ENCODE results near the gene C16orf96.

DNA sequence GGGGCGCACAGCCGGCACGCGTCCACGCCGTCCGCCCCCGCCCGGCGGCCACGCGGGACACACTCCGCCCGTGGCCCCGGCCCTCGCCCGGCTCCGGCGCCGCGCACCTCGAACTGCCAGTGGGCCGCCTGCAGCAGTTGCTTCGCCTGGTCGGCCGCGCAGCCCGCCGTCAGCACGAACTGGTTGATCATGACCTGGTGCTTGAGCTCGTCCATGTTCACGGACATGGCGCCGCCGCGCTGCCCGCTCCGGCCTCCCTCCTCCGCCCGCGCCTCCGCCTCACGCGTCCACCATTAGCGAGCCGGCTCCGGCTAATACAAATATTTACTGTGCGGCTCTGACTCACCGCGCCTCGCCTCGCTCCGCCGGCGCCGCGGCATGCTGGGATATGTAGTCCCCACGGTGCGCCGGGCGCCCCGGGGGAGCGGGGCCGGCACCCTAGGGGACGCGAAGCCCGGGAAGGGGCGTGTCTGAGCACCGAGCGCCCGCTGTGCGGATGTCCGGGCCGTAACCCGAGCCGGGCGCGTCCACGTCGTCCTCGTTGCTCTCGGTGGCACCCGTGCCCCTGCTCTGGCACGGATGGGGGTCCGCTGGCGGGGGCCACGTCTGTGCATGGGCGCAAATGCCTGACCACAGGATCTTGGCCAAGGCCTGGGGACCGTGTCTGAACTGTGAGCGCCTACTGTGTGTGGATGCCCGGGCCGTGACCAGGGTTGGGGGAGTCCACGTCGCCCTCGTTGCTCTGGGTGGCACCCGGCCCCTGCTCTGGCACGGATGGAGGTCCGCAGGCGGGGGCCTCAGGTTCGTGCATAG, 58.6 kb downstream of the C16orf96 start, which contains the start of gene UBALD1:
- TF ChIP-seq, protein P1, sequence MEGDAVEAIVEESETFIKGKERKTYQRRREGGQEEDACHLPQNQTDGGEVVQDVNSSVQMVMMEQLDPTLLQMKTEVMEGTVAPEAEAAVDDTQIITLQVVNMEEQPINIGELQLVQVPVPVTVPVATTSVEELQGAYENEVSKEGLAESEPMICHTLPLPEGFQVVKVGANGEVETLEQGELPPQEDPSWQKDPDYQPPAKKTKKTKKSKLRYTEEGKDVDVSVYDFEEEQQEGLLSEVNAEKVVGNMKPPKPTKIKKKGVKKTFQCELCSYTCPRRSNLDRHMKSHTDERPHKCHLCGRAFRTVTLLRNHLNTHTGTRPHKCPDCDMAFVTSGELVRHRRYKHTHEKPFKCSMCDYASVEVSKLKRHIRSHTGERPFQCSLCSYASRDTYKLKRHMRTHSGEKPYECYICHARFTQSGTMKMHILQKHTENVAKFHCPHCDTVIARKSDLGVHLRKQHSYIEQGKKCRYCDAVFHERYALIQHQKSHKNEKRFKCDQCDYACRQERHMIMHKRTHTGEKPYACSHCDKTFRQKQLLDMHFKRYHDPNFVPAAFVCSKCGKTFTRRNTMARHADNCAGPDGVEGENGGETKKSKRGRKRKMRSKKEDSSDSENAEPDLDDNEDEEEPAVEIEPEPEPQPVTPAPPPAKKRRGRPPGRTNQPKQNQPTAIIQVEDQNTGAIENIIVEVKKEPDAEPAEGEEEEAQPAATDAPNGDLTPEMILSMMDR (conservative IDR thresholded peaks at IDR 0.05): no peak
- no peak for TF ChIP-seq EZH2 (IDR thresholded peaks at IDR 0.05; ENCODE audit: low read depth)
